HG03342 (cell line): ENCODE data around the gene RCAN2.

Experiments
- ATAC-seq: cut with Tn5 transposase; IDR thresholded peaks from one replicate; pipeline ENCODE4 v1.9.1; 2021; ENCODE audit warnings: mild to moderate bottlenecking, moderate library complexity; ENCODE audit not compliant: unreplicated experiment

The RCAN2 gene

DNA sequence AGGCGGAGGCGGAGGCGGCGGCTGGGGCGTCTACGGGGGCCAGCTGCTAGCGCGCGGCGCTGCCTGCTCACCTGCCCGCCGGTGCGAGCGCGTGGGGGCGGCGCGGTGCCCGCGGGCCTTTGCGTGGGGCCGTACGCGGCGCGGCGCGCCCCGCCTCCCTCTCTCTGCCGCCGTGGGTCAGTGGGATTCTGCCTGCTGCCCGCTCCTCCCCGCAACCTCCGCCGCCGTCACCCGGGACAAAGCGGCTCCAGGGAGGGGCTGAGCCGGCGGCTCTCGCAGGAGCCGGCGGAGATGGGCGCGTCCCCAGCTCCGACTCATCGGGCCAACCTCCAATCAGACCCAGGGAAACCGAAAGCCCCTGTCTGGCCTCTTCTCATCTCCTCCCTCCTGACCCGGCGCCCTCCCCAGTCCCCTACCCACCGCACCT is at the start of gene RCAN2:
Gene RCAN2, minus strand, starts transcription at position 249 of the 427 bp plus-strand sequence.
- no peak for ATAC-seq

GRCh38 chr6:46539866-46540265 is 48.6 kb upstream of the RCAN2 start:
- ATAC-seq, result no peak

- ATAC-seq, result no peak
Observed at GRCh38 chr6:46538800-46539480, 47.7 kb upstream of the RCAN2 start.

DNA sequence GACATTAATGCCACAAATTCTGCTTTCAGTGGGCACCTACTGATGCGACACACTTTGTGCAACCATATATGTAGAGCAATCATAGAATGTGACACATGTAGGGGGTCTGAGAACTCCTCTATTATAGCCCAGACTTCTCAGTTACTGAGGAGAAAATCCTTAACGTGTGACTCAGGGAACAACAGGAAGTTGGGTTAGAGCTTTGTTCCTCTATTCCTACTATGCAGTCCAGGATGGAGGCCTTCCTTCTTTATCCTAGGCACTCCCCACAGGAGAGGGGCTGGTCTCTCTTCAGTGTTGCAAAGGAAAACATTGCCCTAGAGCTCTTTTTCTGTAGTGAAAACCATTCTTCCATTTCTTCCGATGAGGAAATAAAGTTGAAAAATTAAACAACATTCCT is 39.6 kb upstream of the RCAN2 start:
- no peak for ATAC-seq

DNA sequence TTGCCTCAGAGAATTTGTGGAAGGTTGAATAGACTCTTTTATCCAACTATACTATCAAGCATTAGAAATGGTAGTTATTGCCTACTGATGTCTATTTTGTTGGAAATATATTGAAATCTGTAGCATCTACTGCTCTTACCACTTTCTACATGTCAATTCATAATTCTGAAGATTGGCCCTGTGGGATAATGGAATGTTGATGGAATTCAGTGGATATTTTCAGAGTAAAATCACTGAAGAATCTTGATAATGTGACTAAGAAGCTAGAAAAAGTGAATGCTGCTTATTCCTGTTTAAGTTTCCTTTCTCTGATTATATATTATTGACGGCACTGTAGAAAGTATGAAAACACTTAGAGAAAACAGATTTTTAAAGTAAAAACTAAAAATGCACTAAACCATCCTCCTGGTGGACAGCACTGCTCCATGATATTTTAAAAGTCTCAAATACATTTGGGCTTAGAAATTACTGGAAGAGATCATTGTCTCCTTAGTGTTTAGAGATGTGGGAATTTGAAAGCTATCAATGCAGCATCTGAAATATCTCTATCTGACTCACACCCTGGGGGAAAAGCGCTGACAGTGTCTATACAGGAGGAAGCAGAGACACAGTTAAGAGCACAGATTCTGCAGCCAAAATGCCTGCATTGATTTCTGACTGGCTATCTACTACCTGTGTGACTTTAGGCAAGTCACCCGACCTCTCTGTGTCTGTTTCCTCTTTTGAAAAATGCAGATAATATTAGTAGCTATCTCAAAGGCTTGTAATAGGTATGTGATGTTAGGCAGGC is 37.9 kb upstream of the RCAN2 start:
- no peak for ATAC-seq

DNA sequence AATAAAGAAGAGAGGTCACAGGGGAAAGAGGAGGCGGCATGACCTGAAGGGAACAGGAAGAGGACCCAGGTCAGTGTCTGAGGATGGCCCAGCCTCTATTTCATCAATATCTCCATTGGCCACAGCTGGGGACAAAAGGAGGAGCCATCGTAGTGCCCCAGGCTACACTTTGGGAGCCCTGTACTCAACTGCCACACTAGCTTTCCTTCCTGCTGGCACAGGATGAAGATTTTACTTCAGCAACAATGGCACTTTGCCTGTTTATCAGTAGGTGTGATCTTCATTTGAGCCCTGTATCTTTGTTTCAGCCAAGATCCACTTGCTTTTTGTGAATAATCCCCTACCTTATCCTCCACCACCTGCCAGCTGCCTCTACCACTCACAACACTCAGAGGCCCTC is 35.4 kb upstream of the RCAN2 start:
- ATAC-seq, result no peak

DNA sequence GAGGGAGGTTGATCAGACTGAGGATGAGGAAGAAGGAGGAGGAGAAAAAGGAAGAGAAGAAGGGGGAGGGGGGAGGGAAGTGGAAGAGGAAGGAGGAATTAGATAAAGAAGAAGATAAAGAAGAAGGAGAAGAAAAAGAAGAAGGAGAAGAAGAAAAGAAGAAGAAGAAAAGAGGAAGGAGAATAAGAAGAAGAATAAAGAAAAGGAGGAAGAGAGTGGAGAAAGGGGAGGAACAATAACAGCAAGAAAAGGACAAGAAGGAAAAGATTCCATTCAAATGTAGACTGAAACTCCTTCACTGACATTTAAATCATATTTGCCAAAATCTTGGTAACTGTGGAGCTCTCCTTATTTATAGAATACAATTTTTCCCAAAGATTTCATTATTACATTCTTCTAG is 34.3 kb upstream of the RCAN2 start:
- ATAC-seq, result no peak

GRCh38 chr6:46521464-46521971 is 30.3 kb upstream of the RCAN2 start:
- no peak for ATAC-seq

DNA sequence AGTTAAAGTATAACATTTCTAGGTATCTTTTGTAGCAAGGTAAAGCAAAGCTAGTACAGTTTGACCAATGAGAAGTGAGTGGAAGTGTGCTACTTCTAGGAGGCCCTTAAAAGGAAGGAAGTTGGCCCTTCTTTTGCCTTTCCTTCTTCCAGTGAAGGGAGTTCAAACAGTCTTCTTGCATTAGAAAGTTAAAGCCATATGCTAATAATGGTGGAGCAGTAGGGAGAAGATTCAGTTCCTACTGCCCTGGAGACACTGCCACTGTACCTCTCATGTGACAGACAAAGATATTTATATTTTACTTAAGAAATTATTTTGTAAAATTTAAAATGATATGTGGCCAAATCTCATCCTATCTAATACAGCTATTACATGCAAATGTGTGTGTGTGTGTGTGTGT is 26.0 kb upstream of the RCAN2 start:
- no peak for ATAC-seq

- no peak for ATAC-seq
Observed at GRCh38 chr6:46513533-46513932, 22.3 kb upstream of the RCAN2 start.

DNA sequence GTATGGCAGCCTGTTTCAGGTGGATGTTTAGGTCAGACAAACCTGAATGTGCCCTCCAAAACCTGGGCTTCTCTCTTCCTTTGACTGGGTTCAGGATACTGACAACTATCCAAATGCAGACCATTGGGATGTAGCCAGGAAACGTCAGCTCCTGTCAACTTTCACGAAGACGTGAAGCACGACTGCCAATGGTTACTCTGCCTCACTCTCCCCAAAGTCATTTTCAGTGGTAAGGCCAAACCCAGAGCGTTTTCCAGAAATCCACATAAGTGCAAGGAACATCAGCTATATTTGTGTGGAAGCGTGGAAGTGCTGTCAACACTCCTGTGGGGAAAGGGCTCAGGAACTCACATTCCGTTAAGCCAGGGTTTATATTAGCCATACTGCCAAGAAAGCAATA is 20.1 kb upstream of the RCAN2 start:
- no peak for ATAC-seq

GRCh38 chr6:46510651-46511050 is 19.4 kb upstream of the RCAN2 start:
- ATAC-seq, result no peak

- ATAC-seq, result no peak
Observed at GRCh38 chr6:46509981-46510510, 18.8 kb upstream of the RCAN2 start.

DNA sequence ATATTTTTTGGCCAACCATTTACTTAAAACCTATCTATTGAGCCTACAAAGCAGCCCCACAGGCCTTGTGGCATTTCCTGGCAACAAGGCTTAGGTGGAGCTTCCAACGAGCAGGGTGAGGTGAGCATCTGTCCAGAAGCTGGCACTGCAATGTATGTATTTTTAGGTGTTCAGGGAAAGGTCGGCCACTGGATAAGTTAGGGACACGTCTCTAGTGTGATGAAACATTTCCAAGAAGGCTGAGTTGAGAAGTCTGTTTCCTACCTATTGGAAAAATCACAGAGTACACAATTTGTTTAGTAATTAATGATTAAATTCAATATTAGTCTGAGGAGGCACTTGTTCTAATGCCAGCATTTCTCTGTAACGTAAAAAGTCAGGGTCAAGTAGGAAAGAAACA is 17.8 kb upstream of the RCAN2 start:
- ATAC-seq, result no peak

DNA sequence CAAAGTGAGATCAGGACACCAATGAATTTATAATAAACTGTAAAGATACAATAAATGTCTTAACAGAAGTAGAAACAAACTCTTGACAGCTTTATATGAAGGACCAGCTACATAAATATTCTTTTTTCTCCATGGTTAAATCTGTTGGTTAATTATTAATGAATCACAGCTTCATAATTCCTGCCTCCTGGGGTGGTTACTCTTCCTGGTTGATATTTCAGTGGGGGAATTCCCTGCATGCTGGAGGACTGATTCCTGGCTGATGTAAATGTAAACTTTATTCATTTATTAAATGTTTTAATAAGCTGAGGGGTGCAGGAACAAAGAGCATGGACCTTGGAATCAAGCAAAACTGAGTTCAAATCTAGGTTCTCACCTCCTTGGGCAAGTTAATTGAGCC is 16.2 kb upstream of the RCAN2 start:
- ATAC-seq, result no peak

GRCh38 chr6:46505693-46506512 is 14.7 kb upstream of the RCAN2 start:
- no peak for ATAC-seq

DNA sequence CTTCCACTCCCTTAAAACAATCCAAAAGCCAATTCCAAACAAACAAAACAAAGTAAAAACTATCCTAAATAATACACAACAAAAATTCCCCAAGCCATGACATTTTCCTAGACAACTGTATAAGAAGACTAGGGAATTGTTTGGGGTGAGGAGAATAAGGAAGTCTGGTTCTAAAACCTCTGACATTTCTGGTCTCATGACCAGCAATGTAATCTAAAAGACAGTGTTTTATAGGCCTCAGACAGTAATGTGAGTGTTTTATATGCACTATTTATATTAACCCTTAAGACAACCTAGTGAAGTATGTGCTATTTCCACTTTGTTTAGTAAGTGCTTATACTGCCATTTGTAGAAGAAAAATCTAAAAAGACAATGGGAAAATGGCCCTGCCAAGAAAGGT is 13.0 kb upstream of the RCAN2 start:
- ATAC-seq, result no peak

DNA sequence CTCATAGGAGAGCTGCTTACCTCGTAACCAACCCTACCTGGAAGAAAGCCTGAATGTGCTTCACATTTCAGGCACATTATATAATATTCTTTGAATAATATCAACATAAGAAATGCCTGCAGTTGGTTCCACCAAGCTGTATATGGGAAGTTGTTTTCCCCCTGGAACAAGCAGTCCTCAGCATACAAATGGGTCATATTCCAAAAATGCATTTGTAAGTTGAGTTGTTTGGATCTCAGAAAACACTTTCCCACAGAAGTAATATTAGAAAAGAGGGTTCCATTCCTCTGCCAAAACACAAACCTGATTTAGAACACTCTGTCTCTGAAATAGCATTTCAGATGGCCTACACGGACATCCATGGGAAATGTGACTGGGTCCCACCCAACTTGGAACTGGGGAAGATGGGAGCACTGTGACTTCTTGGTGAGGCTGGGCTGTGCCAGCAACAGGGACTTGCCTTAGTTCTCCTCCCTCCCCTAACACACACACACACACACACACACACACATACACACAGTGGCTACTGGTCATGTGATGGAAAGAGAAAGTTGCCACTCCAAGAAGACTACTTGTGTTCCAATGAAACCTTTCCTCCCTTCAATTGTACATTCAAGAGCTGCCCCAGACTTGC is 11.4 kb upstream of the RCAN2 start:
- ATAC-seq, result no peak

DNA sequence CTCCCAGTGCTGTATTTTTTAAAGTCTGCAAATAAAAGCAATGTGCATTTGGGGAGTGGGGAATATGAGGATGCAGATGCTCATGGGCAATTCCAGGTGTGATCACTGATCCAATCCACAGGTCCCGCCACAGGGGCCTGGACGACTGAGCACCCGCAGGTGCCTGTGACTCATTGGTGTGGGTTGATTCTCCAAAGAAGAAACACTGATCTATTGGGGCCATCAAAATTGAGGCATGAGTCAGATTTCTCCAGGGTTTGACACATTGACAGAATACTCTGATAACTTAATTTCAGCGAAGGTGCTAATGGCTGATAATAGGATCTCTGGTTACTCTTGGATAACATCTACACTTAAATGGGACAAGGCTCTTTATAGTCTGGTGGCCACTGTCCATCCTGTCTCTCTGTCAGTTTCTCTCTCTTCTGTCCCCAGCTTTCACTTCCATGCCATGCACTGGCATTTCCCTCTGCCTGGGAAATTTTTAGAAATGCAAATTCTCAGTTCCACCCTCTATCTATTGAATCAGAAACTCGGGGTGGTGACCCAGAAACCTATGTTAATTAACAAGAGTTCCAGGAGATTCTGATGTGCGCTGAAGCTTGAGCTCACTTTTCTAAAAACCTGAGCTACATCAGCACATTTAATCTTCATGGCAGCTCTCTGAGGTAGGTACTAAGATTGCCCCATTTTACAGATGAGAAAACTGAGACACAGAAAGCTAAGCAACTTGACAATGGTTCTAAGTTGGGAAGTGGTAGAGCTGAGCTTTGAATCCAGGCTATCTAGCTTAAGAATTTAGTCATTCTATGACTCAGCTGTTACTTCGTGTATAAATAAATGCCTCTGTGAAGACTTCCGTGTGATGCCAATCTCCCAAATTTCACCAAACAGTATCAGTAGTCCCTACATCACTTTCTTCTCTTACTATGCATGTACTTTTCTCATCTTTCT is 10.2 kb upstream of the RCAN2 start:
- no peak for ATAC-seq

- ATAC-seq, result no peak
Observed at GRCh38 chr6:46500382-46500781, 9.1 kb upstream of the RCAN2 start.
